A673 (cell line): Measurements from ENCODE around the gene CIAPIN1. TPM values are rescaled to one million over a fixed set of nuclear protein-coding genes. Genes with fewer than 3 reads are reported as not detected.

ENCODE experiments used
- BruUV-seq: library from RNA; stranded (reverse); fragments of 400-500 nt; replicated peaks from 2 replicates; lab custom pipeline; 2021; lab: Mats Ljungman, UMichigan
- CTCF ChIA-PET: fragments of 300-600 bp; sonication (Branson Sonifier 250); formaldehyde crosslinking; loops from one replicate; lab custom pipeline; 2022; ENCODE audit warnings: antibody characterized with exemption; lab: Charles Lee
- POLR2A ChIA-PET: fragments of 300-600 bp; sonication (Branson Sonifier 250); formaldehyde crosslinking; loops from one replicate; lab custom pipeline; 2022; ENCODE audit warnings: antibody characterized with exemption; ENCODE audit not compliant: low non-redundant PET; lab: Charles Lee
- DNase-seq: peaks from one replicate; pipeline ENCODE4 v3.0.0-alpha.2; 2015; ENCODE audit warnings: low spot score
- H3K27ac ChIP-seq: fragments of 200-600 bp; sonication (generic); 2 replicates; pipeline ENCODE4 v1.5.1; 2016; ENCODE audit warnings: mixed run types, low read depth, mild to moderate bottlenecking, mixed read lengths, antibody characterized with exemption, low read length; ENCODE audit not compliant: poor library complexity, severe bottlenecking
- H3K27me3 ChIP-seq: fragments of 200-600 bp; sonication (generic); replicated peaks from 2 replicates; pipeline ENCODE4 v1.6.1; 2017; ENCODE audit warnings: mixed run types, low read depth, mild to moderate bottlenecking, mixed read lengths, antibody characterized with exemption, low read length; ENCODE audit not compliant: insufficient read depth, poor library complexity
- H3K36me3 ChIP-seq: fragments of 200-600 bp; sonication (generic); 2 replicates; pipeline ENCODE4 v1.6.1; 2016; ENCODE audit warnings: mixed run types, mild to moderate bottlenecking, mixed read lengths, antibody characterized with exemption, low read length; ENCODE audit not compliant: insufficient read depth, poor library complexity, severe bottlenecking
- H3K4me1 ChIP-seq: fragments of 200-600 bp; sonication (generic); 2 replicates; pipeline ENCODE4 v1.6.1; 2017; ENCODE audit warnings: mixed run types, mild to moderate bottlenecking, mixed read lengths, antibody characterized with exemption, low read length; ENCODE audit not compliant: insufficient read depth, poor library complexity, severe bottlenecking
- H3K4me3 ChIP-seq: fragments of 200-600 bp; sonication (generic); 2 replicates; pipeline ENCODE4 v1.5.1; 2016; ENCODE audit warnings: low read depth, mixed run types, mild to moderate bottlenecking, mixed read lengths, low read length; ENCODE audit not compliant: poor library complexity, severe bottlenecking
- H3K9me3 ChIP-seq: fragments of 200-600 bp; sonication (generic); 2 replicates; pipeline ENCODE4 v1.6.1; 2016; ENCODE audit warnings: mixed run types, low read depth, mild to moderate bottlenecking, mixed read lengths, antibody characterized with exemption, low read length; ENCODE audit not compliant: poor library complexity, severe bottlenecking
- EZH2 ChIP-seq: fragments of 200-600 bp; sonication (generic); IDR thresholded peaks from 2 replicates; pipeline ENCODE4 v1.6.1; 2017; ENCODE audit warnings: borderline replicate concordance, low read depth, mild to moderate bottlenecking, mixed read lengths, antibody characterized with exemption, low read length; ENCODE audit not compliant: poor library complexity, severe bottlenecking
- intact Hi-C: fragments of 100-400 bp; cut with micrococcal nuclease; formaldehyde crosslinking; loops from one replicate; pipeline ENCODE4 v1.10.0; 2022; ENCODE audit not compliant: unreplicated experiment
- total RNA-seq: library from RNA; stranded (reverse); gene quantifications from 2 replicates; pipeline ENCODE4 v1.2.3, GENCODE V29; 2021
- TF ChIP-seq, protein P1 (sequence below): fragments of 300-800, 200-600 bp; sonication (generic); conservative IDR thresholded peaks from 2 replicates; pipeline ENCODE4 v1.5.1; 2017; ENCODE audit warnings: low read depth, mild to moderate bottlenecking, antibody characterized with exemption, low read length, moderate library complexity, mixed read lengths

The CIAPIN1 gene
- total RNA-seq, 1 experiment from 2014 or later = 95.1 TPM

DNA sequence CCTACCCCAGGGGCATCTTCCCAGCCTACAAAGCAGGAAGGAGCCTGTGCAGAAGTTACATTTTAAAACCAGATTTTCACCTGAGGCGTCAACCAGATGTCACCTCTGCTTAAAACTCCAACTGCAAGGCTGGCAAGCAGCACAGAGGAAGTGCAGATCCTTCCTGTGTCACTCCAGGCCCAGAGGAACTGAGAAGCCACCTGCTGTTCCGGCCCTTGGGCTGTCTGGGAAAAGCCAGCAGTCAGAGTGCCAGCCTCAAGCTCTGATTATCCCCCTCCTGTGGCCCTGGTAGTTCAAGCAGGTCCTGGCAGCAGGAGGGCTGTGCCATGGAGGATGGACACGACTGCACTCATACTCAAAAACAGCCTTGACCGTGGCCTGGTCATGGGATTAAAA lies 25.5 kb upstream of the CIAPIN1 start:
- no TSS peak for BruUV-seq

DNA sequence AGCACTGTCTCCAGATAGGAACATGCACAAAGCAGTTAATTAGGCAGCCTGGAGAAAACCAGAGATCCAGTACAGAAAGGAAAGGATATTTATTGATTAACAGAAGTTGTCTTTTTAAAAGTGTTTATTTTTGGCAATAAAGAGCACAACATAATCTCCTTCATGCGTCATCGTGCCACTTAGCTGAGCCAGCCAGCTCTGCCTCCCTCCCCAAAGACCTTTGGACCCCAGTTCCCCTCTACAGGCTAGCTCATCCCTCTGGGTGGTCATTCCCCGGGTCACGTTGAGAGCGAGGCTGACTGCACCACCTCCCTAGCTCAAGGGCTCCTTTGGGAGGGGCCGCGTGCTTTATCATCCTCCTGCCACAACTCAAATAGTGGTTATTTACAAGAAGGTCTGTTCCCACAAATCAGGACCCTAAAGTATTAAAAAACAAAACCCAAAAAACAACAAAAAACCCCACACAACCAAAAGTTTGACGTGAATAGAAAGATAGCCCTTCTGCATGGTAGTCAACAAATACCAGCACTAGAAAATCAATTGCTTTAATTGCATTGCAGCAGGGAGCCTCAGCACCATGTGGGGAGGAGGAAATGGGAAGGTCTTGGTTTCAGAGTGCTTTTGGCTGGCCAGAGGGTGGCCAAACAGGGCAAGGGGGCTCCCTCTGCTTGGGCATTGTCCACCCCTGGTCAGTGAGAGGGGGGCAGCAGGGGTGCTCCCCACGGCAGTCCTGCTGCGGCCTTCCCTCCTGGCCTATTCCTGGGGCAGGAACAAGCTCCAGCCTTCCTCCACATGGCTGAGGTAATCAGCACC lies 24.9 kb upstream of the CIAPIN1 start:
- H3K36me3 ChIP-seq = peaks cover 67% of the 10 kb centered on the region
- intact Hi-C loops = no loop called here

More for the DNA sequence above, 25.5 kb upstream of the CIAPIN1 start:
- H3K4me3 ChIP-seq = no peak overlapping the region
- no peaks in the 10 kb centered on the region for H3K27me3 ChIP-seq
- ChIA-PET POLR2A (no interaction called here), CTCF (interaction anchor here (1.0 kb wide), 1 partner anchor 10 kb away, joined by 3 read pairs; the partner anchor contains the start of gene POLR2C)
- H3K27ac ChIP-seq = peak overlapping the region; percentile 69
- DNase-seq = peak; percentile 72
- intact Hi-C loops = no loop called here
- H3K36me3 ChIP-seq = peaks cover 63% of the 10 kb centered on the region
- TF ChIP-seq EZH2 = no peak
- TF ChIP-seq, protein P1, sequence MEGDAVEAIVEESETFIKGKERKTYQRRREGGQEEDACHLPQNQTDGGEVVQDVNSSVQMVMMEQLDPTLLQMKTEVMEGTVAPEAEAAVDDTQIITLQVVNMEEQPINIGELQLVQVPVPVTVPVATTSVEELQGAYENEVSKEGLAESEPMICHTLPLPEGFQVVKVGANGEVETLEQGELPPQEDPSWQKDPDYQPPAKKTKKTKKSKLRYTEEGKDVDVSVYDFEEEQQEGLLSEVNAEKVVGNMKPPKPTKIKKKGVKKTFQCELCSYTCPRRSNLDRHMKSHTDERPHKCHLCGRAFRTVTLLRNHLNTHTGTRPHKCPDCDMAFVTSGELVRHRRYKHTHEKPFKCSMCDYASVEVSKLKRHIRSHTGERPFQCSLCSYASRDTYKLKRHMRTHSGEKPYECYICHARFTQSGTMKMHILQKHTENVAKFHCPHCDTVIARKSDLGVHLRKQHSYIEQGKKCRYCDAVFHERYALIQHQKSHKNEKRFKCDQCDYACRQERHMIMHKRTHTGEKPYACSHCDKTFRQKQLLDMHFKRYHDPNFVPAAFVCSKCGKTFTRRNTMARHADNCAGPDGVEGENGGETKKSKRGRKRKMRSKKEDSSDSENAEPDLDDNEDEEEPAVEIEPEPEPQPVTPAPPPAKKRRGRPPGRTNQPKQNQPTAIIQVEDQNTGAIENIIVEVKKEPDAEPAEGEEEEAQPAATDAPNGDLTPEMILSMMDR = no peak
- H3K9me3 ChIP-seq = no peaks in the 10 kb centered on the region
- peaks cover 19% of the 10 kb centered on the region for H3K4me1 ChIP-seq

DNA sequence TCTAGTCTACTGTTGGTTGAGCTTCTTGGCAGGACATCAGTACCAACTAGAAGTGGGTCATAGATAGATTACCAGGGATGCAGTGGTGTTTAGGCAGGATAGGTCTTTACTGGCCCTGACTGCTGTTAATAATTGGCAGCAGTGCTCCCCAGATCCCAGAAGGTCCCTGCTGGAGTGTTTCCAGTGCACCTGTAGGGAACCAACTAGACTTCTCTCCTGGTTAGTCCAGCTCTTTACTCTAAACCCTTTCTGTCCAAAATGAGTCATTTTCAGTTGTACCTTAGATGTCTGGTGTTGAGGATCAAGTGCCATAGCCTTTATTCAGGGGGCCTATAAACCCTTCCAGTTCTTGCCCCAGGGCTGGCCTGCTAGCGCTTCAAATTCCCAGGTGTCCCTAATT lies 24.0 kb upstream of the CIAPIN1 start:
- Histone ChIP-seq H3K9me3 (no peaks in the 10 kb centered on the region), H3K4me1 (peaks cover 19% of the 10 kb centered on the region), H3K27me3 (no peaks in the 10 kb centered on the region), H3K4me3 (no peak overlapping the region), H3K36me3 (peaks cover 73% of the 10 kb centered on the region), H3K27ac (no peak overlapping the region)
- ChIA-PET CTCF (no interaction called here), POLR2A (interaction anchor here (0.6 kb wide), 1 partner anchor 9 kb away, joined by 3 read pairs; no protein-coding TSS in a partner anchor)
- TF ChIP-seq, protein P1 = no peak
- TF ChIP-seq EZH2 = no peak
- DNase-seq = no peak
- no TSS peak for BruUV-seq
- intact Hi-C loops = no loop called here

More for the DNA sequence above, 24.9 kb upstream of the CIAPIN1 start:
- peaks cover 19% of the 10 kb centered on the region for H3K4me1 ChIP-seq
- DNase-seq = peak; percentile 41
- no peak overlapping the region for H3K4me3 ChIP-seq
- ChIA-PET CTCF (interaction anchor here (1.0 kb wide), 1 partner anchor 10 kb away, joined by 3 read pairs; the partner anchor contains the start of gene POLR2C), POLR2A (no interaction called here)
- TSS peak; percentile 44 for BruUV-seq
- no peak for TF ChIP-seq EZH2
- TF ChIP-seq, protein P1 = no peak
- H3K27me3 ChIP-seq = no peaks in the 10 kb centered on the region
- H3K9me3 ChIP-seq = no peaks in the 10 kb centered on the region
- H3K27ac ChIP-seq = peak overlapping the region; percentile 69
